Panc1 (cell line): ENCODE data around the gene DIP2C. TPM values are rescaled to one million over a fixed set of nuclear protein-coding genes. Genes with fewer than 3 reads are reported as not detected.
"Not testable (repeated sequence)": the region's sequence is repeated elsewhere in the genome, so short reads cannot be mapped to it uniquely, and the experiment has no call there.

Source experiments
- ATAC-seq: fragments of 200-7000 bp; cut with Tn5 transposase; 2 replicates; pipeline ENCODE4 v1.9.1; 2020; ENCODE audit warnings: mild to moderate bottlenecking, moderate library complexity
- BruUV-seq: library from RNA; stranded (reverse); fragments of 400-500 nt; replicated peaks from 2 replicates; lab custom pipeline; 2021; lab: Mats Ljungman, UMichigan
- CTCF ChIA-PET: fragments of 300-600 bp; sonication (Branson Sonifier 250); formaldehyde crosslinking; loops from one replicate; lab custom pipeline; 2022; ENCODE audit warnings: antibody characterized with exemption; lab: Charles Lee
- POLR2A ChIA-PET: fragments of 300-600 bp; sonication (Branson Sonifier 250); formaldehyde crosslinking; loops from one replicate; lab custom pipeline; 2022; ENCODE audit warnings: antibody characterized with exemption; lab: Charles Lee
- DNase-seq: peaks from one replicate; pipeline ENCODE4 v3.0.0-alpha.2; 2010; ENCODE audit warnings: low read depth, low spot score
- H3K27ac ChIP-seq: 2 replicates; pipeline ENCODE4 v1.5.1; 2011; ENCODE audit warnings: mild to moderate bottlenecking, low read length, inconsistent platforms
- H3K27me3 ChIP-seq: fragments of 200-500 bp; sonication (Bioruptor generic); 2 replicates; pipeline ENCODE4 v1.6.0; 2014; ENCODE audit warnings: low read length, inconsistent platforms; ENCODE audit not compliant: control insufficient read depth, insufficient read depth
- H3K36me3 ChIP-seq: fragments of 200-500 bp; sonication (Bioruptor generic); 2 replicates; pipeline ENCODE4 v1.5.1; 2014; ENCODE audit warnings: inconsistent platforms, mild to moderate bottlenecking, low read length, moderate library complexity; ENCODE audit not compliant: control insufficient read depth, insufficient read depth
- H3K4me1 ChIP-seq: 2 replicates; pipeline ENCODE4 v1.5.1; 2011; ENCODE audit warnings: inconsistent platforms, mild to moderate bottlenecking, low read length, moderate library complexity; ENCODE audit not compliant: control insufficient read depth, insufficient read depth
- H3K4me3 ChIP-seq, 2 experiments: 2 replicates each; pipeline ENCODE4 v1.5.1; 2011 to 2012; ENCODE audit warnings: low read depth in 2 of 2, low read length in 2 of 2, mild to moderate bottlenecking in 2 of 2, inconsistent platforms in 1 of 2, moderate library complexity in 1 of 2
- H3K9me3 ChIP-seq: fragments of 200-500 bp; sonication (Bioruptor generic); 2 replicates; pipeline ENCODE4 v1.5.1; 2014; ENCODE audit warnings: low read depth, mild to moderate bottlenecking, inconsistent platforms, low read length, moderate library complexity; ENCODE audit not compliant: control insufficient read depth, insufficient read depth
- CTCF ChIP-seq: fragments of 450-650 bp; IDR thresholded peaks from 2 replicates; pipeline ENCODE4 v1.5.1; 2017; ENCODE audit warnings: mild to moderate bottlenecking
- POLR2AphosphoS5 ChIP-seq: IDR thresholded peaks from 2 replicates; pipeline ENCODE4 v1.6.1; 2012; ENCODE audit warnings: mild to moderate bottlenecking, low read depth, low read length, moderate library complexity
- SIN3A ChIP-seq: IDR thresholded peaks from 2 replicates; pipeline ENCODE4 v1.6.1; 2012; ENCODE audit warnings: low read depth, mild to moderate bottlenecking, low read length, moderate library complexity, borderline replicate concordance; ENCODE audit not compliant: insufficient read depth
- TCF7L2 ChIP-seq: IDR thresholded peaks from 2 replicates; pipeline ENCODE4 v1.6.1; 2011; ENCODE audit warnings: mild to moderate bottlenecking, low read depth, low read length, inconsistent platforms
- in situ Hi-C: cut with HindIII; loops from 2 replicates; pipeline ENCODE4 v1.10.0; 2016; ENCODE audit warnings: low sequenced_read_pairs, low pct_unique_long_range_greater_than_20kb
- intact Hi-C: fragments of 100-400 bp; cut with micrococcal nuclease; formaldehyde crosslinking; loops from one replicate; pipeline ENCODE4 v1.10.0; 2022; ENCODE audit not compliant: unreplicated experiment
- total RNA-seq: library from RNA; stranded (reverse); gene quantifications from one replicate; pipeline ENCODE4 v1.2.1, GENCODE V29; 2021; ENCODE audit not compliant: unreplicated experiment
- TF ChIP-seq, protein P1 (sequence below), 2 experiments: IDR thresholded peaks; 2 replicates each; pipeline ENCODE4 v1.6.1; 2011 to 2012; ENCODE audit warnings: low read depth in 2 of 2, control low read depth in 1 of 2, low read length in 1 of 2, mild to moderate bottlenecking in 1 of 2, moderate library complexity in 1 of 2; ENCODE audit not compliant: insufficient read depth in 1 of 2

Gene DIP2C
- total RNA-seq, 1 experiment from 2014 or later: 13.2 TPM

- Histone ChIP-seq H3K36me3 (no peaks in the 10 kb centered on the region), H3K9me3 (no peaks in the 10 kb centered on the region), H3K4me1 (no peaks in the 10 kb centered on the region), H3K4me3 (no peak overlapping the region), H3K27ac (no peak overlapping the region), H3K27me3 (no peaks in the 10 kb centered on the region)
- intact Hi-C loops: no loop called here
- no peak for ATAC-seq
- no peak for TF ChIP-seq SIN3A
- no peak for TF ChIP-seq TCF7L2
- no peak for TF ChIP-seq POLR2AphosphoS5
- TF ChIP-seq, protein P1, sequence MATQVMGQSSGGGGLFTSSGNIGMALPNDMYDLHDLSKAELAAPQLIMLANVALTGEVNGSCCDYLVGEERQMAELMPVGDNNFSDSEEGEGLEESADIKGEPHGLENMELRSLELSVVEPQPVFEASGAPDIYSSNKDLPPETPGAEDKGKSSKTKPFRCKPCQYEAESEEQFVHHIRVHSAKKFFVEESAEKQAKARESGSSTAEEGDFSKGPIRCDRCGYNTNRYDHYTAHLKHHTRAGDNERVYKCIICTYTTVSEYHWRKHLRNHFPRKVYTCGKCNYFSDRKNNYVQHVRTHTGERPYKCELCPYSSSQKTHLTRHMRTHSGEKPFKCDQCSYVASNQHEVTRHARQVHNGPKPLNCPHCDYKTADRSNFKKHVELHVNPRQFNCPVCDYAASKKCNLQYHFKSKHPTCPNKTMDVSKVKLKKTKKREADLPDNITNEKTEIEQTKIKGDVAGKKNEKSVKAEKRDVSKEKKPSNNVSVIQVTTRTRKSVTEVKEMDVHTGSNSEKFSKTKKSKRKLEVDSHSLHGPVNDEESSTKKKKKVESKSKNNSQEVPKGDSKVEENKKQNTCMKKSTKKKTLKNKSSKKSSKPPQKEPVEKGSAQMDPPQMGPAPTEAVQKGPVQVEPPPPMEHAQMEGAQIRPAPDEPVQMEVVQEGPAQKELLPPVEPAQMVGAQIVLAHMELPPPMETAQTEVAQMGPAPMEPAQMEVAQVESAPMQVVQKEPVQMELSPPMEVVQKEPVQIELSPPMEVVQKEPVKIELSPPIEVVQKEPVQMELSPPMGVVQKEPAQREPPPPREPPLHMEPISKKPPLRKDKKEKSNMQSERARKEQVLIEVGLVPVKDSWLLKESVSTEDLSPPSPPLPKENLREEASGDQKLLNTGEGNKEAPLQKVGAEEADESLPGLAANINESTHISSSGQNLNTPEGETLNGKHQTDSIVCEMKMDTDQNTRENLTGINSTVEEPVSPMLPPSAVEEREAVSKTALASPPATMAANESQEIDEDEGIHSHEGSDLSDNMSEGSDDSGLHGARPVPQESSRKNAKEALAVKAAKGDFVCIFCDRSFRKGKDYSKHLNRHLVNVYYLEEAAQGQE (IDR thresholded peaks at IDR 0.05; ENCODE audit: insufficient read depth in 1 of 2, low read depth in 2 of 2, low read length in 1 of 2): no peak
- TF ChIP-seq CTCF: no peak
- in situ Hi-C loops: no loop called here
- ChIA-PET CTCF (no interaction called here), POLR2A (no interaction called here)
- no peak for DNase-seq
- no TSS peak for BruUV-seq
These were observed 103.3 kb downstream of the DIP2C start for GRCh38 chr10:586151-586550.

GRCh38 chr10:585502-585901, 104.0 kb downstream of the DIP2C start:
- Histone ChIP-seq H3K9me3 (no peaks in the 10 kb centered on the region), H3K4me3 (no peak overlapping the region), H3K36me3 (no peaks in the 10 kb centered on the region), H3K27me3 (no peaks in the 10 kb centered on the region), H3K4me1 (no peaks in the 10 kb centered on the region), H3K27ac (no peak overlapping the region)
- in situ Hi-C loops: no loop called here
- ATAC-seq: no peak
- no peak for DNase-seq
- BruUV-seq: no TSS peak
- CTCF ChIA-PET: no interaction called here
- POLR2A ChIA-PET: no interaction called here
- intact Hi-C loops: no loop called here
- TF ChIP-seq, protein P1 (IDR thresholded peaks at IDR 0.05; ENCODE audit: insufficient read depth in 1 of 2, low read depth in 2 of 2, low read length in 1 of 2): no peak
- TF ChIP-seq CTCF (no peak), TCF7L2 (no peak), SIN3A (no peak), POLR2AphosphoS5 (no peak)

DNA sequence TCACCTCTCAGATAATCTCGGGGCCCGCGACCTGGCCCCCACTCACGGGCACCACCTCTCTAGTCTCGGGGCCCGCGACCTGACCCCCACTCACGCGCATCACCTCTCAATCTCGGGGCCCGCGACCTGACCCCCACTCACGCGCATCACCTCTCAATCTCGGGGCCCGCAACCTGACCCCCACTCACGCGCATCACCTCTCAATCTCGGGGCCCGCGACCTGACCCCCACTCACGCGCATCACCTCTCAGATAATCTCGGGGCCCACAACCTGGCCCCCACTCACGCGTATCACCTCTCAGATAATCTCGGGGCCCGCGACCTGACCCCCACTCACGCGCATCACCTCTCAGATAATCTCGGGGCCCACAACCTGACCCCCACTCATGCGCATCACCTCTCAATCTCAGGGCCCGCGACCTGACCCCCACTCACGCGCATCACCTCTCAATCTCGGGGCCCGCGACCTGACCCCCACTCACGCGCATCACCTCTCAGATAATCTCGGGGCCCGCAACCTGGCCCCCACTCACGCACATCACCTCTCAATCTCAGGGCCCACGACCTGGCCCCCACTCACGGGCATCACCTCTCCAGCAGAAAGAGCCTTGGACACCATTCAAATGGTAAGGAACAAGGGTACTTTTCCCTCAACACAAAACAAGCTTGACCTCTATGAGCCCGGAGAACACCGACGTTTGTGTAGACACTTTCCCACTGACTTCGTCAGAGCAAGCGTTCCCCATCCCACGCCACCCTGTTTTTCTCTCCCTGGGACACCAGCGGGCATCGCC, 104.8 kb downstream of the DIP2C start:
- in situ Hi-C loops, CTCF ChIA-PET, H3K27me3 ChIP-seq, POLR2A ChIA-PET, DNase-seq, H3K4me1 ChIP-seq, ATAC-seq, H3K9me3 ChIP-seq, intact Hi-C loops, BruUV-seq, H3K27ac ChIP-seq, H3K4me3 ChIP-seq, H3K36me3 ChIP-seq: not testable (repeated sequence)
